DOHH2 (cell line): ENCODE measurements around the gene TM4SF4.

Source experiments
- H3F3A ChIP-seq: fragments of 200-600 bp; sonication (generic), shearing (Covaris generic); 2 replicates; pipeline ENCODE4 v1.6.0; 2016; ENCODE audit warnings: antibody characterized with exemption, mild to moderate bottlenecking; ENCODE audit not compliant: control insufficient read depth, insufficient read depth
- H3K27ac ChIP-seq: fragments of 200-600 bp; sonication (generic); 2 replicates; pipeline ENCODE4 v1.5.1; 2014; ENCODE audit warnings: low read depth, mild to moderate bottlenecking, low read length, moderate library complexity
- H3K27me3 ChIP-seq: fragments of 200-600 bp; sonication (generic); 2 replicates; pipeline ENCODE4 v1.6.1; 2014; ENCODE audit warnings: mild to moderate bottlenecking, low read length, mixed read lengths; ENCODE audit not compliant: control insufficient read depth
- H3K36me3 ChIP-seq: fragments of 200-600 bp; sonication (generic); 2 replicates; pipeline ENCODE4 v1.6.1; 2014; ENCODE audit warnings: mild to moderate bottlenecking, low read length, moderate library complexity, mixed read lengths; ENCODE audit not compliant: control insufficient read depth
- H3K4me1 ChIP-seq: fragments of 200-600 bp; sonication (generic); 2 replicates; pipeline ENCODE4 v1.6.1; 2014; ENCODE audit warnings: mild to moderate bottlenecking, low read length, mixed read lengths; ENCODE audit not compliant: control insufficient read depth
- H3K4me2 ChIP-seq: fragments of 200-600 bp; sonication (generic); 2 replicates; pipeline ENCODE4 v1.6.0; 2014; ENCODE audit warnings: mild to moderate bottlenecking, low read length, moderate library complexity
- H3K4me3 ChIP-seq: fragments of 200-600 bp; sonication (generic); 2 replicates; pipeline ENCODE4 v1.5.1; 2014; ENCODE audit warnings: mild to moderate bottlenecking, low read length, mixed read lengths
- H3K79me2 ChIP-seq: fragments of 200-600 bp; sonication (generic); 2 replicates; pipeline ENCODE4 v1.6.1; 2014; ENCODE audit warnings: mild to moderate bottlenecking, low read length, mixed read lengths; ENCODE audit not compliant: control insufficient read depth
- H3K9me2 ChIP-seq: fragments of 200-600 bp; sonication (generic); replicated peaks from 2 replicates; pipeline ENCODE4 v1.6.1; 2014; ENCODE audit warnings: mild to moderate bottlenecking, low read length, mixed read lengths; ENCODE audit not compliant: control insufficient read depth
- H3K9me3 ChIP-seq: fragments of 200-600 bp; sonication (generic); 2 replicates; pipeline ENCODE4 v1.6.1; 2014; ENCODE audit warnings: antibody characterized with exemption, low read length, mixed read lengths; ENCODE audit not compliant: control insufficient read depth, insufficient read depth
- H4K20me1 ChIP-seq: fragments of 200-600 bp; sonication (generic); 2 replicates; pipeline ENCODE4 v1.6.0; 2014; ENCODE audit warnings: low read depth, mild to moderate bottlenecking, antibody characterized with exemption, low read length, moderate library complexity; ENCODE audit not compliant: control insufficient read depth, insufficient read depth
- CTCF ChIP-seq: fragments of 200-600 bp; sonication (generic); IDR thresholded peaks from one replicate; pipeline ENCODE4 v1.5.1; 2014; ENCODE audit warnings: antibody characterized with exemption, mild to moderate bottlenecking, low read depth, low read length; ENCODE audit not compliant: poor library complexity, severe bottlenecking
- EZH2phosphoT487 ChIP-seq: fragments of 200-600 bp; sonication (generic); IDR thresholded peaks from 2 replicates; pipeline ENCODE4 v1.6.1; 2017; ENCODE audit warnings: borderline replicate concordance, mild to moderate bottlenecking, antibody characterized with exemption, low read length, moderate library complexity, mixed read lengths

The TM4SF4 gene

GRCh38 chr3:149489060-149489690, 14.7 kb downstream of the TM4SF4 start:
- Histone ChIP-seq H3K27ac (no peak overlapping the region), H3K4me2 (no peak overlapping the region)
- peak; percentile 64 for TF ChIP-seq CTCF
- no peak for TF ChIP-seq EZH2phosphoT487

GRCh38 chr3:149490260-149490971, 15.9 kb downstream of the TM4SF4 start:
- Histone ChIP-seq H3K4me3 (no peak overlapping the region), H3K79me2 (no peaks in the 10 kb centered on the region), H3K27ac (no peak overlapping the region), H4K20me1 (no peaks in the 10 kb centered on the region), H3K4me1 (no peaks in the 10 kb centered on the region), H3K4me2 (no peak overlapping the region), H3F3A (no peaks in the 10 kb centered on the region), H3K27me3 (peaks cover 2% of the 10 kb centered on the region; the same call in 1 of the 2 replicates), H3K36me3 (no peaks in the 10 kb centered on the region), H3K9me3 (no peaks in the 10 kb centered on the region), H3K9me2 (no peaks in the 10 kb centered on the region)
- no peak for TF ChIP-seq CTCF

More at GRCh38 chr3:149489060-149489690, 14.7 kb downstream of the TM4SF4 start:
- no peaks in the 10 kb centered on the region for H3F3A ChIP-seq
- no peak overlapping the region for H3K4me3 ChIP-seq
- no peaks in the 10 kb centered on the region for H3K79me2 ChIP-seq
- no peaks in the 10 kb centered on the region for H4K20me1 ChIP-seq
- peaks cover 2% of the 10 kb centered on the region; the same call in 1 of the 2 replicates for H3K27me3 ChIP-seq
- H3K9me3 ChIP-seq: no peaks in the 10 kb centered on the region
- no peaks in the 10 kb centered on the region for H3K9me2 ChIP-seq
- no peaks in the 10 kb centered on the region for H3K4me1 ChIP-seq
- H3K36me3 ChIP-seq: no peaks in the 10 kb centered on the region

GRCh38 chr3:149493315-149494021, 19.0 kb downstream of the TM4SF4 start:
- Histone ChIP-seq H3K36me3 (no peaks in the 10 kb centered on the region), H3K9me2 (no peaks in the 10 kb centered on the region), H3K4me1 (no peaks in the 10 kb centered on the region), H3K4me3 (no peak overlapping the region), H3K27me3 (peaks cover 2% of the 10 kb centered on the region; the same call in 1 of the 2 replicates), H3F3A (no peaks in the 10 kb centered on the region), H3K79me2 (no peaks in the 10 kb centered on the region), H3K27ac (no peak overlapping the region), H3K4me2 (no peak overlapping the region), H3K9me3 (no peaks in the 10 kb centered on the region), H4K20me1 (no peaks in the 10 kb centered on the region)
- TF ChIP-seq EZH2phosphoT487 (no peak), CTCF (no peak)
